LNCAP (cell line): ENCODE data around the gene IPO11.

Experiments
- TF ChIP-seq, protein P1 (sequence below): fragments of 450-650 bp; IDR thresholded peaks from 2 replicates; pipeline ENCODE4 v1.5.1; 2017; ENCODE audit warnings: mild to moderate bottlenecking

IPO11 gene

DNA sequence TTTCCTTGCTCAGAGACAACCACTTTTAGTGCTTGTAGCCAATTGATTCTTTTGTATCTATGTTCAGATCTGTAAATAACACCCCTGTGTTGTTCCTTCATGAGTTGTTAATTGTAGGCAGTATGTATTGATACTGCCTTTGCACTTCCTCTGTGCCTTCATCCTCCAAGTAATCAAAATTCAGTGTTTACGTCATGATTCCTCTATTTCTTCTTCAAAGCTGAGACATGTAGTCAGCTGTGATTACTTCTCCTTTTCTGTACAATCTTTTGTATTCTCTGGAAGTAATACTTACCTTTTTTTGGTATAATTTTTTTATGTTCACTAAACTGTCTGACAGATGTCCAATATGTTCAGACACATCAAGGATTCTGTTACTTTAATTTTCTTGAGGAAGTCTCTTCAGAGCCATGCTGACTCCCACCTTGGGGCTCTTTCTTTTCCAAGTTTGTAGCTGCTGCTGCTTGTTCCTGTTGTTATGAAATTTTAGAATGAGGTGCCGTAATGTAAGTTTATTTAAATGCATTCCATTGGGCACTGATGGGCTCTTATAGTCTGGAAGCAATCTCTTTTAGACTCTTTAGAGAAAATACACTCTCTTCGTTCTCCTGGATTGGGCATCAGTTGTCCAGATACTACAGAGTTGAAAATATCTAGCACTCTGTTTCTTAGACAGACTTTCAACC is 135.5 kb downstream of the IPO11 start:
- TF ChIP-seq, protein P1, sequence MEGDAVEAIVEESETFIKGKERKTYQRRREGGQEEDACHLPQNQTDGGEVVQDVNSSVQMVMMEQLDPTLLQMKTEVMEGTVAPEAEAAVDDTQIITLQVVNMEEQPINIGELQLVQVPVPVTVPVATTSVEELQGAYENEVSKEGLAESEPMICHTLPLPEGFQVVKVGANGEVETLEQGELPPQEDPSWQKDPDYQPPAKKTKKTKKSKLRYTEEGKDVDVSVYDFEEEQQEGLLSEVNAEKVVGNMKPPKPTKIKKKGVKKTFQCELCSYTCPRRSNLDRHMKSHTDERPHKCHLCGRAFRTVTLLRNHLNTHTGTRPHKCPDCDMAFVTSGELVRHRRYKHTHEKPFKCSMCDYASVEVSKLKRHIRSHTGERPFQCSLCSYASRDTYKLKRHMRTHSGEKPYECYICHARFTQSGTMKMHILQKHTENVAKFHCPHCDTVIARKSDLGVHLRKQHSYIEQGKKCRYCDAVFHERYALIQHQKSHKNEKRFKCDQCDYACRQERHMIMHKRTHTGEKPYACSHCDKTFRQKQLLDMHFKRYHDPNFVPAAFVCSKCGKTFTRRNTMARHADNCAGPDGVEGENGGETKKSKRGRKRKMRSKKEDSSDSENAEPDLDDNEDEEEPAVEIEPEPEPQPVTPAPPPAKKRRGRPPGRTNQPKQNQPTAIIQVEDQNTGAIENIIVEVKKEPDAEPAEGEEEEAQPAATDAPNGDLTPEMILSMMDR = no peak

DNA sequence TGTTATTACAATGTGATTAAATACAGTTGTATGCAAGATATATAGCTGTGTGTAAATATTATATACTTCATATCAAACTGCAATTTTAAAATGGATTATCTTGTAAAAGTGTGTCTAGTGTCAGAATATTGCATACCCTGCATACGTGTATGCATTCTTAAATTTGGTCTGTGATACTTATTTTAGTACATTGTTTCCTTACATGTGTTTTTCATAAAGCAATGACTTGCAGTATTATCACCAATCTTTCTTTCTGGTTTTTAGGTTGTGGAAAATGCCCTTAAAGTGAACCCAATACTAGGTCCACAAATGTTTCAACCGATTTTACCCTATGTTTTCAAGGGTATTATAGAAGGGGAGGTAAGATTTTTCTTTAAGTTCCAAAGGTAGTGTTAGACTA is 137.5 kb downstream of the IPO11 start:
- TF ChIP-seq, protein P1 = no peak

DNA sequence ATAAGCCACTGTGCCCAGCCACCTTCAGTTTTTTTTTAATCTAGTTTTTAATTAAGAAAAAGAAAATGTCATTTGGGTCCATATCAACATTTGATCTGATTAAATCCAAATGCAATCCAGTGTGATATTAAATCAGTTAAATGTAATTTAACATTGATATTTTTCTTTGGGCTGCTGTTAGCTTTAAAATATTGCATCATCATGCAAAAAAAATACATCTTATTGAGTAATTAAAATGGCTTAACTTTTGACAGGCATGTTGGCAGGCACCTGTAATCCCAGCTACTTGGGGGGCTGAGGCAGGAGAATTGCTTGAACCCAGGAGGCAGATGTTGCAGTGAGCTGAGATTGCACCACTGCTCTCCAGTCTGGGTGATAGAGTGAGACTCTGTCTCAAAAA is 143.4 kb downstream of the IPO11 start:
- TF ChIP-seq, protein P1 = no peak

DNA sequence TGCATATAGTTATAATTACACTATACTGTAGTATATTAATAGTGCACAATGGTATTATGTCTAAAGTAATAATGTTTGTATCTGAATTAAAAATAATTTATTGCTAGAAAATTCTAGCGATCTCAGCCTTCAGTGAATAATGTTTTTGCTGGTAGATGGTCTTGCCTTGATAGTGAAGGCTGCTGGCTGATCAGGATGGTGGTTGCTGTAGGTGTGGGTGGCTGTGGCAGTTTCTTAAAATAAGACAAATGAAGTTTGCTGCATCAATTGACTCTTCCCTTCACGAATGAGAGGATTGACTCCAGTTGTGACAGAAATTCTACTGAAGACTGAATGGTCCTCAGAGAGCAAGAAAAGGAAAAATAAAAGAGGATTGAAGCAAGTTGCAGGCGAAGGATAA is 146.4 kb downstream of the IPO11 start:
- TF ChIP-seq, protein P1 = no peak

DNA sequence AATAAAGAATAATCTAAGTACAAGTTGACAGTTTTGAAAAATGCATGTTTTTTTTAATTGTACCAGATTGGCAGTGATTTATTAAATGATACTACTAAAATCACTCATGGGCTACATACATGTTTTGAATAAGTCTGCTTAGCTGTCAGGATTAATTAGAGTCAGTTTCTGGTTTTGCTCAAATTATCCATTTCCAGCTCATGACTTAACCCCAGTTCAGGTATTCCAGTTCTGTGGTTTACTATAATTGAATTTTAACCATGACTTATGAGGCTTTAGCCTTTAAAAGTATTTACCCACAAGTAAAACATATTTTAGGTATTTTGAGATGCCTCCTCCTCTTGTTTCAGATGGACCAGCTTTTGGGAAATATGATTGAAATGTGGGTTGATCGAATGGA is 148.2 kb downstream of the IPO11 start:
- TF ChIP-seq, protein P1 = no peak

DNA sequence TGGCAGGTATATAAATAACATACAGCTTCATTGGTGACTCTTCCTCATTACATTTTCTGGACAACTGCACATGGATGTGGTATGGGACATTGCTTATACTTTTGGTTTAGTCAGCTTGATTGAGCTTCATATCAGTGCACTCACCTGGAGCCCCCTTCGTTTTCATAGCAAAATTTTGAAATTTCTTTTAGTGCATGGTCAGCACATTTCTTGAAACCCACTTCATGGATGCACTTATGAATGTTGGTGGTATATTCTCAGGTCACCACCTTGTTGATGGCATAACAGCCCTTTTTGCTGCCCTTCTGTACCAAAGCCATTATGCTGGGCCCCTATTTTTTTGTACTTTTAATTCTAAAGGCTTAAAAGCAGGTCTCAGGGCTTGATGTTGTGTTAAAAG is 149.3 kb downstream of the IPO11 start:
- TF ChIP-seq, protein P1 = no peak

DNA sequence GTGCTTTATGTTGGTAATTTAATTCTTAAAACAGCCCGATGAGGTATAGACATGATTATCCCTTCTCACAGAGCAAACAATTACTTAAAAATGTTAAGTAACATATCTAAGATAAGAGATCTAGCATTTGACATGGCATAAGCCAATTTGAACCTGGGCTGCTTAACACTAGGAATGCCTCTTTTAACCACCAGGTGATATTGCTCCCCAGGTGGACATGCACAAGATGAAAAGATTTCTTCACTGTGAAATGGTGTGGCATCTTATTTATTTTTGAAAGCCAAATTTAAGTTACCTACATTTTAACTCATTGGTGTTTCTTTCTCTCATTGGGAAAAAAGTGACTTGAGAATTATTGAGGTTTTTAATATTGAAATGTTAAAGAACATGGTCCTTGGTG is 150.3 kb downstream of the IPO11 start:
- TF ChIP-seq, protein P1 = no peak

DNA sequence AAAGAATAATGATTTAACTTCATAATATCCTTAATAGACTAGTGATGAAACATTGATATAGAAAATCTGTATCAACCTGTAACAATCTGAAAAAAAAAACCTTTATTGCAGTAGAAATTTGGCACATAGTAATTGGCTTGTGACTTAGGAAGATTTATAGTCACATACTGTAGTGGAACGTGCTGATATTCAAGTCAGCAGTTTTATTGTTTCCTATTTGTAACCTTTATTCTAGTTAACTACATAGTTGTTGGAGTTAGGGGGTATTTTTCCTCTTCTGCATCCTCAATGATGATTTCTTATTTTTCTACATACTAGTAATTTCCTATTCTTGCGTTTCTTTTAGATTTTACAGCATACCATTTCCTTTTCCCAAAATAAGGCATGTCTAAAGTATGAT is 151.5 kb downstream of the IPO11 start:
- TF ChIP-seq, protein P1 = no peak
